ACC112 (cell line): ENCODE measurements around the gene NTN1.

Source experiments
- H2AFZ ChIP-seq: fragments of 200-600 bp; sonication (generic); one replicate; pipeline ENCODE4 v1.6.0; 2017; ENCODE audit warnings: antibody characterized with exemption, low read length; ENCODE audit not compliant: unreplicated experiment
- H3K27ac ChIP-seq: fragments of 200-600 bp; sonication (generic); 2 replicates; pipeline ENCODE4 v1.5.1; 2014; ENCODE audit warnings: low read depth, mild to moderate bottlenecking, antibody characterized with exemption, low read length, moderate library complexity
- H3K27me3 ChIP-seq: fragments of 200-600 bp; sonication (generic); 2 replicates; pipeline ENCODE4 v1.6.1; 2014; ENCODE audit warnings: mild to moderate bottlenecking, antibody characterized with exemption, low read length, moderate library complexity, mixed read lengths; ENCODE audit not compliant: insufficient read depth
- H3K36me3 ChIP-seq: fragments of 200-600 bp; sonication (generic); 2 replicates; pipeline ENCODE4 v1.6.1; 2016; ENCODE audit warnings: mild to moderate bottlenecking, antibody characterized with exemption, low read length, moderate library complexity, mixed read lengths; ENCODE audit not compliant: insufficient read depth
- H3K4me1 ChIP-seq: fragments of 200-600 bp; sonication (generic); one replicate; pipeline ENCODE4 v1.6.1; 2016; ENCODE audit warnings: low read length, mixed read lengths; ENCODE audit not compliant: insufficient read depth, unreplicated experiment, control insufficient read depth
- H3K4me3 ChIP-seq: fragments of 200-600 bp; sonication (generic); 2 replicates; pipeline ENCODE4 v1.5.1; 2014; ENCODE audit warnings: mild to moderate bottlenecking, low read depth, low read length
- H3K79me2 ChIP-seq: fragments of 200-600 bp; sonication (generic); one replicate; pipeline ENCODE4 v1.6.0; 2016; ENCODE audit warnings: low read length; ENCODE audit not compliant: control insufficient read depth, unreplicated experiment, insufficient read depth

NTN1 gene

GRCh38 chr17:9239793-9240658 is 218.7 kb downstream of the NTN1 start:
- Histone ChIP-seq H3K36me3 (no peaks in the 10 kb centered on the region), H3K4me3 (peak overlapping the region; percentile 79), H3K79me2 (no peaks in the 10 kb centered on the region), H3K27me3 (no peaks in the 10 kb centered on the region), H2AFZ (peak overlapping the region; percentile 85), H3K4me1 (peaks cover 10% of the 10 kb centered on the region), H3K27ac (no peak overlapping the region)

GRCh38 chr17:9240659-9241370 is 219.5 kb downstream of the NTN1 start:
- Histone ChIP-seq H2AFZ (peak overlapping the region; percentile 85), H3K36me3 (no peaks in the 10 kb centered on the region), H3K4me1 (peaks cover 10% of the 10 kb centered on the region), H3K27ac (no peak overlapping the region), H3K27me3 (no peaks in the 10 kb centered on the region), H3K4me3 (peak overlapping the region; percentile 79), H3K79me2 (no peaks in the 10 kb centered on the region)

GRCh38 chr17:9241371-9241712 is 220.0 kb downstream of the NTN1 start:
- Histone ChIP-seq H3K36me3 (no peaks in the 10 kb centered on the region), H2AFZ (no peak overlapping the region), H3K4me3 (no peak overlapping the region), H3K27ac (no peak overlapping the region), H3K27me3 (no peaks in the 10 kb centered on the region), H3K4me1 (peaks cover 10% of the 10 kb centered on the region), H3K79me2 (no peaks in the 10 kb centered on the region)

- Histone ChIP-seq H3K4me3 (no peak overlapping the region), H2AFZ (no peak overlapping the region), H3K36me3 (no peaks in the 10 kb centered on the region), H3K27me3 (no peaks in the 10 kb centered on the region), H3K27ac (no peak overlapping the region), H3K79me2 (no peaks in the 10 kb centered on the region), H3K4me1 (peaks cover 10% of the 10 kb centered on the region)
These were observed 220.6 kb downstream of the NTN1 start for GRCh38 chr17:9241774-9242496.

- H3K4me1 ChIP-seq: peaks cover 10% of the 10 kb centered on the region
- H2AFZ ChIP-seq: no peak overlapping the region
- no peak overlapping the region for H3K27ac ChIP-seq
- H3K36me3 ChIP-seq: no peaks in the 10 kb centered on the region
- no peak overlapping the region for H3K4me3 ChIP-seq
- no peaks in the 10 kb centered on the region for H3K79me2 ChIP-seq
- no peaks in the 10 kb centered on the region for H3K27me3 ChIP-seq
These were observed 221.2 kb downstream of the NTN1 start for GRCh38 chr17:9242497-9242881.

- Histone ChIP-seq H3K79me2 (no peaks in the 10 kb centered on the region), H3K36me3 (no peaks in the 10 kb centered on the region), H3K4me3 (no peak overlapping the region), H2AFZ (no peak overlapping the region), H3K4me1 (peaks cover 10% of the 10 kb centered on the region), H3K27me3 (no peaks in the 10 kb centered on the region), H3K27ac (no peak overlapping the region)
These were observed 221.7 kb downstream of the NTN1 start for GRCh38 chr17:9242983-9243382.

GRCh38 chr17:9244066-9245052 is 223.0 kb downstream of the NTN1 start:
- no peaks in the 10 kb centered on the region for H3K27me3 ChIP-seq
- H3K4me1 ChIP-seq: peaks cover 10% of the 10 kb centered on the region
- no peaks in the 10 kb centered on the region for H3K79me2 ChIP-seq
- no peak overlapping the region for H2AFZ ChIP-seq
- H3K4me3 ChIP-seq: no peak overlapping the region
- no peak overlapping the region for H3K27ac ChIP-seq
- no peaks in the 10 kb centered on the region for H3K36me3 ChIP-seq

GRCh38 chr17:9247401-9247938 is 226.2 kb downstream of the NTN1 start:
- no peaks in the 10 kb centered on the region for H3K79me2 ChIP-seq
- no peak overlapping the region for H3K4me3 ChIP-seq

GRCh38 chr17:9249245-9249953 is 228.1 kb downstream of the NTN1 start:
- Histone ChIP-seq H3K79me2 (no peaks in the 10 kb centered on the region), H3K27ac (no peak overlapping the region), H3K36me3 (no peaks in the 10 kb centered on the region), H2AFZ (no peak overlapping the region), H3K27me3 (no peaks in the 10 kb centered on the region), H3K4me3 (no peak overlapping the region), H3K4me1 (no peaks in the 10 kb centered on the region)

More at GRCh38 chr17:9247401-9247938, 226.2 kb downstream of the NTN1 start:
- no peak overlapping the region for H3K27ac ChIP-seq
- H2AFZ ChIP-seq: no peak overlapping the region
- no peaks in the 10 kb centered on the region for H3K36me3 ChIP-seq
- no peaks in the 10 kb centered on the region for H3K27me3 ChIP-seq
- H3K4me1 ChIP-seq: no peaks in the 10 kb centered on the region
